A549 (cell line): ENCODE measurements around the gene TRMT11.

Experiments
- EP300 ChIP-seq, 2 experiments: fragments of >200 bp; sonication (Bioruptor Twin); formaldehyde crosslinking; IDR thresholded peaks; 2 replicates in 1 of 2; 3 replicates in 1 of 2; pipeline ENCODE4 v1.6.1; 2016 to 2017
- NPAS2 ChIP-seq: fragments of 250-450 bp; sonication (Bioruptor Pico); IDR thresholded peaks from 2 replicates; pipeline ENCODE4 v1.8.0; 2022; ENCODE audit warnings: mild to moderate bottlenecking, moderate library complexity, borderline replicate concordance
- POLR2A ChIP-seq: IDR thresholded peaks from 2 replicates; pipeline ENCODE4 v1.6.1; 2012; ENCODE audit warnings: mild to moderate bottlenecking, low read length
- ZNF302 ChIP-seq: fragments of 250-450 bp; sonication (Bioruptor Pico); IDR thresholded peaks from 2 replicates; pipeline ENCODE4 v1.9.0; 2021; ENCODE audit warnings: inconsistent platforms, mild to moderate bottlenecking, moderate library complexity
- TF ChIP-seq, protein P1 (sequence below): fragments of >200 bp; sonication (Bioruptor Twin); formaldehyde crosslinking; IDR thresholded peaks from 3 replicates; pipeline ENCODE4 v1.5.1; 2016
- TF ChIP-seq, protein P2 (sequence below): IDR thresholded peaks from 2 replicates; pipeline ENCODE4 v1.6.1; 2012

DNA sequence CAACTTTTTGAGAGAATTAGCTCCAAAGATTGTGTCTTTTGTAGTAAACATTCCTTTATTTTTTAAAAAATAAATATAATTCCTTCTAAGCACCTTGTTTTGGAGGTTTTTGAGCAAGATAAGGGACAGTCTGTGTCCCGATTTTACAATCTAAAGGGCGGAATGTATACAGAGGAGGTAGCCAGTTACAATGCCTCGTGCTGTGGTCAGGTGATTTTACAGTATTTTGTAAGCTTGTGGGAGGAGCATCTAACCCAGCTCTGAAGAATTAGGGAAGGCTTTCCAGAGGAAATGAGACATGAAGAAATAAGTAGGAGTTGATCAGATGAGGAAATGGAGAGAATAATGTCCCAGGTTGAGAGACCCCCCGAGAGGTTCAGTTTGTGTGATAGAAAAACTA, 28.5 kb upstream of the TRMT11 start:
- TF ChIP-seq, protein P1, sequence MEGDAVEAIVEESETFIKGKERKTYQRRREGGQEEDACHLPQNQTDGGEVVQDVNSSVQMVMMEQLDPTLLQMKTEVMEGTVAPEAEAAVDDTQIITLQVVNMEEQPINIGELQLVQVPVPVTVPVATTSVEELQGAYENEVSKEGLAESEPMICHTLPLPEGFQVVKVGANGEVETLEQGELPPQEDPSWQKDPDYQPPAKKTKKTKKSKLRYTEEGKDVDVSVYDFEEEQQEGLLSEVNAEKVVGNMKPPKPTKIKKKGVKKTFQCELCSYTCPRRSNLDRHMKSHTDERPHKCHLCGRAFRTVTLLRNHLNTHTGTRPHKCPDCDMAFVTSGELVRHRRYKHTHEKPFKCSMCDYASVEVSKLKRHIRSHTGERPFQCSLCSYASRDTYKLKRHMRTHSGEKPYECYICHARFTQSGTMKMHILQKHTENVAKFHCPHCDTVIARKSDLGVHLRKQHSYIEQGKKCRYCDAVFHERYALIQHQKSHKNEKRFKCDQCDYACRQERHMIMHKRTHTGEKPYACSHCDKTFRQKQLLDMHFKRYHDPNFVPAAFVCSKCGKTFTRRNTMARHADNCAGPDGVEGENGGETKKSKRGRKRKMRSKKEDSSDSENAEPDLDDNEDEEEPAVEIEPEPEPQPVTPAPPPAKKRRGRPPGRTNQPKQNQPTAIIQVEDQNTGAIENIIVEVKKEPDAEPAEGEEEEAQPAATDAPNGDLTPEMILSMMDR: no peak
- TF ChIP-seq EP300 (IDR thresholded peaks at IDR 0.05): no peak
- TF ChIP-seq NPAS2 (CRISPR knock-in tag): no peak
- no peak for TF ChIP-seq POLR2A
- TF ChIP-seq, protein P2, sequence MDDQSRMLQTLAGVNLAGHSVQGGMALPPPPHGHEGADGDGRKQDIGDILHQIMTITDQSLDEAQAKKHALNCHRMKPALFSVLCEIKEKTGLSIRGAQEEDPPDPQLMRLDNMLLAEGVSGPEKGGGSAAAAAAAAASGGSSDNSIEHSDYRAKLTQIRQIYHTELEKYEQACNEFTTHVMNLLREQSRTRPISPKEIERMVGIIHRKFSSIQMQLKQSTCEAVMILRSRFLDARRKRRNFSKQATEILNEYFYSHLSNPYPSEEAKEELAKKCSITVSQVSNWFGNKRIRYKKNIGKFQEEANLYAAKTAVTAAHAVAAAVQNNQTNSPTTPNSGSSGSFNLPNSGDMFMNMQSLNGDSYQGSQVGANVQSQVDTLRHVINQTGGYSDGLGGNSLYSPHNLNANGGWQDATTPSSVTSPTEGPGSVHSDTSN: no peak
- TF ChIP-seq ZNF302 (CRISPR knock-in tag): no peak
